AG08395 (cell line): Measurements from ENCODE around the gene DENND6B.
"Not testable (repeated sequence)": the region's sequence is repeated elsewhere in the genome, so short reads cannot be mapped to it uniquely, and the experiment has no call there.

Experiments
- DNase-seq: peaks from one replicate; pipeline ENCODE4 v3.0.0; 2012; ENCODE audit warnings: mixed read lengths, low spot score

The DENND6B gene

DNA sequence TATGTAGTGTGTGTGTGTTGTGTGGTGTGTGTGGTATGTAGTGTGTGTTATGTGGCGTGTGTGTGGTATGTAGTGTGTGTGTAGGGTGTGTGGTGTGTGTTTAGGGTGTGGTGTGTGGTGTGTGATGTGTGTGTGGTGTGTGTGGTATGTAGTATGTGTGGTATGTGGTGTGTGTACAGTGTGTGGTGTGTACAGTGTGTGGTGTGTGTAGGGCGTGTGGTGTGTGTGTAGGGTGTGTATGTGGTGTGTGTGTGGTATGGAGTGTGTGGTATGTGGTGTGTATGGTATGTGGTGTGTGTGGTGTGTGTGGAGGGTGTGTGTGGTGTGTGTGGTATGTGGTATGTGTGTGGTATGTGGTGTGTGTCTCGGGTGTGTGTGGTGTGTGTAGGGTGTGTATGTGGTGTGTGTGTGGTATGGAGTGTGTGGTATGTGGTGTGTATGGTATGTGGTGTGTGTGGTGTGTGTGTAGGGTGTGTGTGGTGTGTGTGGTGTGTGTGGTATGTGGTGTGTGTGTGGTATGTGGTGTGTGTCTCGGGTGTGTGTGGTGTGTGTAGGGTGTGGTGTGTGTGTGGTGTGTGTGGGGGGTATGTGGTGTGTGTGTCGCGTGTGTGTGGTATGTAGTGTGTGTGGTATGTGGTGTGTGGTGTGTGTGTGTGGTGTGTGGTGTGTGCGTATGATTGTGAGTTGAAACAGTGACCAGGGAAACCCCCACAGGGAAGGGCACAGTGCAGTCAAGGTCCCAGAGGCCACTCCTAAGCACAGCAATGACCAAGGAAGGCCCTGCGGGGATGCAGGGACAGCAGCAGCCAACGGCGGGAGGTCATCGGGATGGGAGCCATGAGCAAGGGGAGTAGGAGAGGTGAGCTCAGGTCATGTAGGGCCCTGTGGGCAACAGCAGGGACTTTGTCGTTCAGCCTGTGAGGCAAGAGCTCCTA lies 13.4 kb upstream of the DENND6B start:
- no peak for DNase-seq

DNA sequence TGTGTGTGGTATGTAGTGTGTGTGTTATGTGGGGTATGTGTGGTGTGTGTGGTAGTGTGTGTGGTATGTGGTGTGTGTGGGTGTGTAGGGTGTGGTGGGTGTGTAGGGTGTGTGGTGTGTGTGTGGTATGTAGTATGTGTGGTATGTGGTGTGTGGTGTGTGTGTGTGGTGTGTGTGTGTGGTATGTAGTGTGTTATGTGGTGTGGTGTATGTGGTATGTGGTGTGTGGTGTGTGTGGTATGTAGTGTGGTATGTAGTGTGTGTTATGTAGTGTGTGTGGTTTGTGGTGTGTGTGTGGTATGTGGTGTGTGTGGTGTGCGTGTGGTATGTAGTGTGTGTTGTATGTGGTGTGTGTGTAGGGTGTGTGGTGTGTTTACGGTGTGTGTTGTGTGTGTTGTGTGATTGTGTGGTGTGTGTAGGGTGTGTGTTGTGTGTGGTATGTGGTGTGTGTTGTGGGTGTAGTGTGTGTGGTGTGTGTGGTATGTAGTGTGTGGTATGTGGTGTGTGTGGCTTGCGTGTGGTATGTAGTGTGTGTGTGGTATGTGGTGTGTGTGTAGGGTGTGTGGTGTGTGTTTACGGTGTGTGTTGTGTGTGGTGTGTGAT lies 12.1 kb upstream of the DENND6B start:
- no peak for DNase-seq

- DNase-seq, result no peak
These were observed 11.3 kb upstream of the DENND6B start for GRCh38 chr22:50338042-50338573.

- no peak for DNase-seq
These were observed 10.6 kb upstream of the DENND6B start for GRCh38 chr22:50337262-50338041.

GRCh38 chr22:50334433-50334832 lies 7.6 kb upstream of the DENND6B start:
- DNase-seq, result not testable (repeated sequence)

- no peak for DNase-seq
These were observed 2.4 kb upstream of the DENND6B start for GRCh38 chr22:50329236-50329635.

GRCh38 chr22:50327711-50328019 lies 853 bp upstream of the DENND6B start:
- DNase-seq, result no peak

DNA sequence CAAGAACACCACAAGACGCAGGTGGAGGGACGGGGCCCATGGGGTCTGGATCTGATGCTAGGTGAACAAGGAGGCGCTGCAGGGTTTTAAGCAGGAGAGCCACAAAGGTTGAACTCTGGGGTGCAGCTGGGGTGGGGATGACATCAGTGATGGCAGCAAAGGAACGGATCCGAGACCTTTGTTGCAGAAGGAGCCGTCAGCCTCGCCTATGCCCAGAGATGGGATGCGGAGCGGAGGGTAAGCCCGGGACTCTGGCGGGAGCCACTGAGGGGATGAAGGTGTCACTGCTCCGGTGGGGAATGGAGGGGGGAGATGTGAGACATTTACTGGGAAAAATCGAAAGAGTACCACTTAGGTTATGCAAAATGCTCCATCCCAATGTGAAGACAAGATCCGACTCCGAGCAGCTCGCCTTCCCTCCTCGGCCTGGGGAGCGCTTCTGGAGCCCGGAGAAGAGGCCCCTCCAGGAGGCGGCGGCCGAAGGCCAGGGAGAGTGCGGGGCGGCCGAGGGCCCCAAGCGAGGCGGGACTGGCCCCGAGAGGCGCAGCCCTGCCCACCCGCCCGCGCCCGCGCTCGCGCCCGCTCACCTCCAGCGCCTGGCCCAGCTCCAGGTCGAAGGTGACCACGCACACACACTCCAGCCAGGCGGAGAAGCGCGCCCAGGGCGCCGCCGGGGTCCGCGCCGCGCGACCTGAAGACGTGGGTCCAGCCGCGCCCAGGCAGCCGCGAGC lies 422 bp downstream of the DENND6B start:
- no peak for DNase-seq

DNA sequence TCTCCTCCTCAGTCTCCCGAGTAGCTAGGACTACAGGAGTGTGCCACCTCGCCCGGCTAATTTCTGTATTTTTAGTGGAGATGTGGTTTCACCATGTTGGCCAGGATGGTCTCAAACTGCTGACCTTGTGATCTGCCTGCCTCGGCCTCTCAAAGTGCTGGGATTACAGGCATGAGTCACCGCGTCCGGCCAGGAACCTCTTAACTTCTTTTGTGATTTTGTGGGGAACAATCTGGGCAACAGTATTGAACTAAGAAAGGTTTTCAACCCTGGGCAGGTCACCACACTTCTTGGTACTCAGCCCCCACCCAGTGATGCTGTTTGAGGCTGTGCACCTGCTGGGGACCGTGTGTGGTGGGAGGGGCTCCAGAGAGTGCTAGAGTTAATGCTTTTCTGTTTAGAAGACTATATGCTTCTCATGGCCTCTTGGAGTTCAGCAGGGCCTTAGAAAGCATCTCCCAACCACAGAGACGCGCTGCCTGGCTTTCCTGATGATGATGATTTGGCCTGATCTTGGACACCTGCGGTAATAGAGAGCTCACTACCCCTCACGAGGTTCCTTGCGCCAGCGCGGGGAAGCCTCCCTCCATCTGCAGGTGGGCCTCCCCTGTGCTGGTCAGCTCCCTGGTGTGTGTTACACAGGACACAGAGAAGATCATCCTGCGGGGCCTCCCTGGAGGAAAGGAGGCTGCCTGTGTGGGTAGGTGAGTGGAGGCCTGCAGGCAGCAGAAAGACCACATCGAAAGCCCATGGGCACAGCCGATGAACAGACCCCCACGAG lies 1.2 kb downstream of the DENND6B start:
- no peak for DNase-seq

DNA sequence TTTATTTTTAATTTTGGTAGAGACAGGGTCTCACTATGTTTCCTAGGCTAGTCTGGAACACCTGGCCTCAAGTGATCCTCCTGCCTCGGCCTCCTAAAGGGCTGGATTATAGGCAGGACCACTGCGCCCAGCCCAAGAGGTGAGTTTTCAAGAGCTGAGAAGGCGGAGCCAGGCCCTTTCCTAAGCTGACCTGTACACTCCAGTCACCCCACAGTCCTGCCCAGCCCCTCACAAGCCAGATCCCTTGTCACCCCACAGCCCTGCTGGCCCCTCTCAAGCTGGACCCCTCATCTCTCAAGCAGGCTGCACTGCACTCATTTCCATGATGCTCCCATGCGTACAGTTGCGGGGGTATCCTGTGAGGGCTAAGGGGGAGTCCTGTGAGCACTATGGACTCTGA lies 2.9 kb downstream of the DENND6B start:
- no peak for DNase-seq

GRCh38 chr22:50322382-50323104 lies 4.3 kb downstream of the DENND6B start:
- not testable (repeated sequence) for DNase-seq

- no peak for DNase-seq
These were observed 6.0 kb downstream of the DENND6B start for GRCh38 chr22:50320671-50321325.

DNA sequence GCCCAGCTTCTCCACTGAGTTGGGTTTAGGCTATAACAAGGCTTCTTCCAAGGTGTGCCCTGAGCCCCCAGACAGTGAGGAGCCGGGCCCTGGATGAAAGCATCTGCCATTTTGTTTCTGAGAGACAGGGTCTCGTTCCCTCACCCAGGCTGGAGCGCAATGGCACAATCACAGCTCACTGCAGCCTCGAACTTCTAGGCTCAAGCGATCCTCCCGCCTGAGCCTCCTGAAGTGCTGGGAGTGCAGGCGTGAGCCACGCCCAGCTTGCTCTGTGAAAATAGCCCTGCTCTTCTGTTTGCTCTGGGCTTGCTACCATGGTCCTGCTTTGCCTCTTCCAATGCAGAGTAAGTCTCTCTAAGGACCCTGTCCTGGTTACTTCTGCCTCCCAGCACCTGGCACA lies 6.7 kb downstream of the DENND6B start:
- no peak for DNase-seq

DNA sequence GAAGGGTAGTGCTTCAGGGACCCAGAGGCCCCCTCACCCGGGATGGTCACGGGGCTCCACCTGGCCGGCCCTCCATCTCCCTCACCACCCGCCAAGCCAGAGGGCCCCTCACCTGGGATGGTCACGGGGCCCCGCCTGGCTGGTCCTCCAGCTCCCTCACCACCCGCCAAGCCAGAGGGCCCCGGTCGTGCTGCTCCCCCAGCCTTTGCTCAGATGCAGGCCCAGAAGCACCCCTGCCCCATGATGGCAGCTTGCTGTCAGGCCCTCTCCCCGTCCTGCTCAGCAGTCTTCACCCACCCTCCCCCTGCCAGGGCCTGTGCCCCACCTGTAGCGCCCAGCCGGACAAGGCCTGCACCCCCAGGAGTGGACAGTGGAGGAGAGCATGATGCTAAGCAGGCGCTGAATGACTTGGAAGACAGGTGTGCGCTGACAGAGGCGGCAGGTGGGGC lies 7.3 kb downstream of the DENND6B start:
- DNase-seq, result no peak

- DNase-seq, result no peak
These were observed 8.0 kb downstream of the DENND6B start for GRCh38 chr22:50318698-50319411.

- DNase-seq, result no peak
These were observed 8.5 kb downstream of the DENND6B start for GRCh38 chr22:50318356-50318697.

GRCh38 chr22:50317674-50318073 lies 9.1 kb downstream of the DENND6B start:
- DNase-seq, result no peak

DNA sequence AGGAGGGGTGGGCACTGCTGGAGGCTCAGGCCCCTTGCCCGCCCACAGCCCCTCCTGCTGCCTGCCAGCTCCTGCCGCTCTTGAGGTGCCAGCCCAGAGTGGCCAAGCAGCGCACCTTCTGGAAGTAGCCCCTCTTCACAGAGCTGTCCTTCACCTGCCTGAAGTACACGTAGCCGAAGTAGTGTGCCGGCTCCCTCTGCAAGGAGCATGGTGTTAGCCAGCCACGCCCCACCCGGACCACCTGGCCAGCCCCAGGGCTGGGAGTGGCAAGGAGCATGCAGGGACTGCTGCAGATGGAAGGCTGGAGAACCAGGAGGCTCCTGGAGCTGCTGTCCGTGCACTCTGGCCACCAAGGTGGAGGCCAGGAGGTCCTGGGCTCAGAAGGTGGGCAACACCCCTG lies 9.6 kb downstream of the DENND6B start:
- DNase-seq, result no peak
